Esophagus muscularis mucosa (tissue), 3 donors: ENCODE data around the gene TNFSF13.

Source experiments
- CTCF ChIP-seq, 3 experiments: fragments of 200-600 bp in 2 of 3; fragments of 450-650 bp in 1 of 3; sonication (generic) in 2 of 3; IDR thresholded peaks; one replicate each; pipeline ENCODE4 v1.5.1; 2017 to 2019; ENCODE audit warnings: antibody characterized with exemption in 3 of 3, mild to moderate bottlenecking in 2 of 3, moderate library complexity in 1 of 3
- POLR2A ChIP-seq: fragments of 450-650 bp; IDR thresholded peaks from one replicate; pipeline ENCODE4 v1.6.1; 2017; ENCODE audit warnings: antibody characterized with exemption, moderate library complexity, mild to moderate bottlenecking, low read depth

GRCh38 chr17:7549401-7550055 is 9.0 kb upstream of the TNFSF13 start:
- TF ChIP-seq CTCF (IDR thresholded peaks at IDR 0.05) = no peak
- TF ChIP-seq POLR2A = no peak
